Caco-2 (cell line): ENCODE results near the gene HIBCH. TPM values are rescaled to one million over a fixed set of nuclear protein-coding genes. Genes with fewer than 3 reads are reported as not detected.

Source experiments
- BruUV-seq: library from RNA; stranded (reverse); fragments of 400-500 nt; replicated peaks from 2 replicates; lab custom pipeline; 2021; lab: Mats Ljungman, UMichigan
- CTCF ChIA-PET: fragments of 300-600 bp; sonication (Branson Sonifier 250); formaldehyde crosslinking; loops from one replicate; lab custom pipeline; 2022; ENCODE audit warnings: antibody characterized with exemption; lab: Charles Lee
- POLR2A ChIA-PET: fragments of 300-600 bp; sonication (Branson Sonifier 250); formaldehyde crosslinking; loops from one replicate; lab custom pipeline; 2022; ENCODE audit warnings: antibody characterized with exemption; lab: Charles Lee
- DNase-seq, 2 experiments: peaks; one replicate each; pipeline versions ENCODE4 v3.0.0 to v3.0.0-alpha.2; 2020 to 2022
- H3K27me3 ChIP-seq: replicated peaks from 2 replicates; pipeline ENCODE4 v1.6.0; 2011; ENCODE audit warnings: low read length; ENCODE audit not compliant: control insufficient read depth, insufficient read depth
- H3K36me3 ChIP-seq: 2 replicates; pipeline ENCODE4 v1.5.1; 2011; ENCODE audit warnings: low read length; ENCODE audit not compliant: control insufficient read depth, insufficient read depth
- H3K4me1 ChIP-seq: fragments of 250-450 bp; sonication (Bioruptor Pico); 2 replicates; pipeline ENCODE4 v1.5.1; 2020; ENCODE audit warnings: mild to moderate bottlenecking
- H3K4me3 ChIP-seq: 2 replicates; pipeline ENCODE4 v1.5.1; 2011; ENCODE audit warnings: low read depth, mild to moderate bottlenecking, control low read depth, low read length
- H3K9me3 ChIP-seq: fragments of 250-450 bp; sonication (Bioruptor Pico); 2 replicates; pipeline ENCODE4 v1.5.1; 2020; ENCODE audit warnings: mild to moderate bottlenecking, moderate library complexity
- H3K27ac Mint-ChIP-seq: one replicate; pipeline ENCODE4 v1.8.0; 2022; ENCODE audit warnings: mixed read lengths; ENCODE audit not compliant: unreplicated experiment
- H3K27me3 Mint-ChIP-seq: one replicate; pipeline ENCODE4 v1.8.0; 2022; ENCODE audit warnings: mixed read lengths; ENCODE audit not compliant: insufficient read depth, unreplicated experiment
- H3K36me3 Mint-ChIP-seq: one replicate; pipeline ENCODE4 v1.8.0; 2022; ENCODE audit warnings: mild to moderate bottlenecking, mixed read lengths; ENCODE audit not compliant: insufficient read depth, unreplicated experiment
- H3K4me1 Mint-ChIP-seq: one replicate; pipeline ENCODE4 v1.8.0; 2022; ENCODE audit warnings: low read depth, mixed read lengths; ENCODE audit not compliant: unreplicated experiment
- H3K4me3 Mint-ChIP-seq: one replicate; pipeline ENCODE4 v1.8.0; 2022; ENCODE audit warnings: mild to moderate bottlenecking, moderate library complexity, mixed read lengths; ENCODE audit not compliant: unreplicated experiment
- H3K9me3 Mint-ChIP-seq: one replicate; pipeline ENCODE4 v1.8.0; 2022; ENCODE audit warnings: mixed read lengths; ENCODE audit not compliant: unreplicated experiment
- CTCF ChIP-seq, 2 experiments: fragments of 200-600 bp in 1 of 2; IDR thresholded peaks; 1 replicate in 1 of 2; 2 replicates in 1 of 2; pipeline versions ENCODE4 v1.5.1 to v1.8.0; 2011 to 2022; ENCODE audit warnings: antibody characterized with exemption in 1 of 2, control low read depth in 1 of 2, inconsistent platforms in 1 of 2, low read depth in 1 of 2, low read length in 1 of 2, mild to moderate bottlenecking in 1 of 2, moderate library complexity in 1 of 2; ENCODE audit not compliant: insufficient read depth in 1 of 2, severe bottlenecking in 1 of 2, unreplicated experiment in 1 of 2
- intact Hi-C: fragments of 100-400 bp; cut with micrococcal nuclease; formaldehyde crosslinking; loops from one replicate; pipeline ENCODE4 v1.10.0; 2022; ENCODE audit not compliant: unreplicated experiment
- total RNA-seq: library from RNA; stranded (reverse); gene quantifications from 2 replicates; pipeline ENCODE4 v1.2.3, GENCODE V29; 2022

The HIBCH gene
- total RNA-seq, 1 experiment from 2014 or later: 34.4 TPM

GRCh38 chr2:190197143-190197720 is 122.4 kb downstream of the HIBCH start:
- TF ChIP-seq CTCF (IDR thresholded peaks at IDR 0.05; ENCODE audit: insufficient read depth in 1 of 2, low read depth in 1 of 2, low read length in 1 of 2, severe bottlenecking in 1 of 2, unreplicated experiment in 1 of 2): no peak
- no TSS peak for BruUV-seq
- Histone ChIP-seq H3K27me3 (no peaks in the 10 kb centered on the region), H3K9me3 (no peaks in the 10 kb centered on the region), H3K4me3 (no peak overlapping the region), H3K4me1 (peaks cover 21% of the 10 kb centered on the region; the same call in 1 of the 2 replicates), H3K36me3 (no peaks in the 10 kb centered on the region)
- POLR2A ChIA-PET: no interaction called here
- Mint-ChIP-seq H3K27ac (no peak overlapping the region), H3K4me1 (peaks cover 30% of the 10 kb centered on the region), H3K9me3 (no peaks in the 10 kb centered on the region), H3K36me3 (peaks cover 12% of the 10 kb centered on the region), H3K27me3 (no peaks in the 10 kb centered on the region), H3K4me3 (no peak overlapping the region)
- no peak for DNase-seq
- intact Hi-C loops: no loop called here
- CTCF ChIA-PET: no interaction called here

GRCh38 chr2:190190507-190191162 is 129.0 kb downstream of the HIBCH start:
- H3K4me1 Mint-ChIP-seq: peaks cover 4% of the 10 kb centered on the region
- no peak overlapping the region for H3K4me3 Mint-ChIP-seq
- no peaks in the 10 kb centered on the region for H3K9me3 Mint-ChIP-seq
- TF ChIP-seq CTCF (IDR thresholded peaks at IDR 0.05; ENCODE audit: insufficient read depth in 1 of 2, low read depth in 1 of 2, low read length in 1 of 2, severe bottlenecking in 1 of 2, unreplicated experiment in 1 of 2): no peak
- POLR2A ChIA-PET: no interaction called here
- H3K27me3 Mint-ChIP-seq: no peaks in the 10 kb centered on the region
- H3K27me3 ChIP-seq: no peaks in the 10 kb centered on the region
- CTCF ChIA-PET: no interaction called here
- intact Hi-C loops: no loop called here
- no peak overlapping the region for H3K4me3 ChIP-seq
- no peak for DNase-seq
- H3K4me1 ChIP-seq: no peaks in the 10 kb centered on the region
- H3K36me3 ChIP-seq: no peaks in the 10 kb centered on the region
- H3K9me3 ChIP-seq: no peaks in the 10 kb centered on the region
- H3K36me3 Mint-ChIP-seq: no peaks in the 10 kb centered on the region
- no TSS peak for BruUV-seq
- H3K27ac Mint-ChIP-seq: no peak overlapping the region

- no peak for TF ChIP-seq CTCF (IDR thresholded peaks at IDR 0.05; ENCODE audit: insufficient read depth in 1 of 2, low read depth in 1 of 2, low read length in 1 of 2, severe bottlenecking in 1 of 2, unreplicated experiment in 1 of 2)
- Histone ChIP-seq H3K27me3 (no peaks in the 10 kb centered on the region), H3K9me3 (no peaks in the 10 kb centered on the region), H3K36me3 (no peaks in the 10 kb centered on the region), H3K4me1 (no peaks in the 10 kb centered on the region), H3K4me3 (no peak overlapping the region)
- no peak for DNase-seq
- Mint-ChIP-seq H3K27me3 (no peaks in the 10 kb centered on the region), H3K27ac (no peak overlapping the region), H3K4me1 (no peaks in the 10 kb centered on the region), H3K36me3 (no peaks in the 10 kb centered on the region), H3K4me3 (no peak overlapping the region), H3K9me3 (no peaks in the 10 kb centered on the region)
- CTCF ChIA-PET: interaction anchor here (1.2 kb wide), 1 partner anchor 8 kb away, joined by 4 read pairs; a partner anchor contains a TSS
- intact Hi-C loops: loop anchor here (10.0 kb wide), 1 partner anchor 403 kb away; the partner anchor contains the start of genes ORMDL1 and PMS1
- BruUV-seq: no TSS peak
- POLR2A ChIA-PET: no interaction called here
Observed at GRCh38 chr2:190188289-190188688, 131.3 kb downstream of the HIBCH start.
